Omental fat pad (tissue), 4 donors: ENCODE results near the gene PDE1C. TPM values are rescaled to one million over a fixed set of nuclear protein-coding genes. Genes with fewer than 3 reads are reported as not detected.

Experiments
- ATAC-seq: fragments of 150-250 bp; one replicate; pipeline ENCODE4 v1.9.1; 2016; ENCODE audit warnings: mild to moderate bottlenecking, moderate library complexity; ENCODE audit not compliant: low FRiP score
- DNase-seq: peaks from one replicate; pipeline ENCODE4 v3.0.0-alpha.2; 2019; ENCODE audit warnings: low spot score
- total RNA-seq, 4 donors: library from RNA; depleted of rRNA; stranded (reverse); fragments of >200 nt; gene quantifications; one replicate each; pipeline ENCODE4 v1.1.0, GENCODE V29; 2016
- TF ChIP-seq, protein P1 (sequence below), 3 donors: fragments of 450-650 bp; IDR thresholded peaks; one replicate each; pipeline ENCODE4 v1.5.1; 2016 to 2017; ENCODE audit warnings: antibody characterized with exemption in 3 of 3, mild to moderate bottlenecking in 3 of 3, moderate library complexity in 2 of 3

Gene PDE1C
- total RNA-seq, 4 donors from 2014 or later: 2.6 to 20.6 (median 4.3) TPM

GRCh38 chr7:31816810-31817209 lies 253.4 kb downstream of the PDE1C start:
- ATAC-seq (no peak), DNase-seq (no peak)
- TF ChIP-seq, protein P1, sequence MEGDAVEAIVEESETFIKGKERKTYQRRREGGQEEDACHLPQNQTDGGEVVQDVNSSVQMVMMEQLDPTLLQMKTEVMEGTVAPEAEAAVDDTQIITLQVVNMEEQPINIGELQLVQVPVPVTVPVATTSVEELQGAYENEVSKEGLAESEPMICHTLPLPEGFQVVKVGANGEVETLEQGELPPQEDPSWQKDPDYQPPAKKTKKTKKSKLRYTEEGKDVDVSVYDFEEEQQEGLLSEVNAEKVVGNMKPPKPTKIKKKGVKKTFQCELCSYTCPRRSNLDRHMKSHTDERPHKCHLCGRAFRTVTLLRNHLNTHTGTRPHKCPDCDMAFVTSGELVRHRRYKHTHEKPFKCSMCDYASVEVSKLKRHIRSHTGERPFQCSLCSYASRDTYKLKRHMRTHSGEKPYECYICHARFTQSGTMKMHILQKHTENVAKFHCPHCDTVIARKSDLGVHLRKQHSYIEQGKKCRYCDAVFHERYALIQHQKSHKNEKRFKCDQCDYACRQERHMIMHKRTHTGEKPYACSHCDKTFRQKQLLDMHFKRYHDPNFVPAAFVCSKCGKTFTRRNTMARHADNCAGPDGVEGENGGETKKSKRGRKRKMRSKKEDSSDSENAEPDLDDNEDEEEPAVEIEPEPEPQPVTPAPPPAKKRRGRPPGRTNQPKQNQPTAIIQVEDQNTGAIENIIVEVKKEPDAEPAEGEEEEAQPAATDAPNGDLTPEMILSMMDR (IDR thresholded peaks at IDR 0.05): no peak

- no peak for ATAC-seq
- DNase-seq: no peak
- TF ChIP-seq, protein P1 (IDR thresholded peaks at IDR 0.05): no peak
Observed at GRCh38 chr7:31815796-31816195, 254.4 kb downstream of the PDE1C start.

- ATAC-seq: no peak
- no peak for DNase-seq
- TF ChIP-seq, protein P1 (IDR thresholded peaks at IDR 0.05): no peak
Observed at GRCh38 chr7:31814187-31814586, 256.0 kb downstream of the PDE1C start.

GRCh38 chr7:31811650-31812461 lies 258.4 kb downstream of the PDE1C start:
- TF ChIP-seq, protein P1 (IDR thresholded peaks at IDR 0.05): no peak
- ATAC-seq: peak; percentile 41
- no peak for DNase-seq

- ATAC-seq (no peak), DNase-seq (no peak)
- TF ChIP-seq, protein P1 (IDR thresholded peaks at IDR 0.05): no peak
Observed at GRCh38 chr7:31805209-31805818, 264.9 kb downstream of the PDE1C start.

DNA sequence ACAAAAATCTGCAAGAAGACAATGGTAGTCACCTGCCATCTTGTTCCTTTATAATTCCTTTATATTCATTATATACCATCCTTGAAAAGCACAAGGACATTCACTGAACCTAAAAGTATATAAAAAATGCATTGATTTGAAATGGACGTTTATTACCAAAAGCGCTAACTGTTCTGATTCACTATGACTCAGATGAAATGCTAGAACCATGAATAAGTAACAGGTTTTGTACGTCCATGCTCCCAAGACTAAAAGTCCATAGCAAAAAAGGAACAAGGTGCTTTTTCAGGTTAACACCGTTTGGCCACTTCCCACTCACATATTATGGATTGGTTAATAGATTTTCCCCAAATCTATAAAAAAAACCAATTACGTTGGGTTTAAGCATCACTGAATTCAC lies 273.8 kb downstream of the PDE1C start:
- DNase-seq (no peak), ATAC-seq (no peak)
- TF ChIP-seq, protein P1 (IDR thresholded peaks at IDR 0.05): no peak
